Measurements from ENCODE around the gene LY6G6C.
A peak's percentile ranks its signal among the peaks of the same experiment; 100 is the strongest.

Gene LY6G6C

GRCh38 chr6:31702819-31703716 is 18.5 kb downstream of the LY6G6C start, which contains the start of gene ABHD16A:
ABHD16A (minus strand) TSS chr6:31703324; CDS start chr6:31703281, 43 bp downstream.
- DNase-seq, result peak; percentile 99

- no peak for DNase-seq
These were observed 19.1 kb downstream of the LY6G6C start for GRCh38 chr6:31702405-31702818.

DNA sequence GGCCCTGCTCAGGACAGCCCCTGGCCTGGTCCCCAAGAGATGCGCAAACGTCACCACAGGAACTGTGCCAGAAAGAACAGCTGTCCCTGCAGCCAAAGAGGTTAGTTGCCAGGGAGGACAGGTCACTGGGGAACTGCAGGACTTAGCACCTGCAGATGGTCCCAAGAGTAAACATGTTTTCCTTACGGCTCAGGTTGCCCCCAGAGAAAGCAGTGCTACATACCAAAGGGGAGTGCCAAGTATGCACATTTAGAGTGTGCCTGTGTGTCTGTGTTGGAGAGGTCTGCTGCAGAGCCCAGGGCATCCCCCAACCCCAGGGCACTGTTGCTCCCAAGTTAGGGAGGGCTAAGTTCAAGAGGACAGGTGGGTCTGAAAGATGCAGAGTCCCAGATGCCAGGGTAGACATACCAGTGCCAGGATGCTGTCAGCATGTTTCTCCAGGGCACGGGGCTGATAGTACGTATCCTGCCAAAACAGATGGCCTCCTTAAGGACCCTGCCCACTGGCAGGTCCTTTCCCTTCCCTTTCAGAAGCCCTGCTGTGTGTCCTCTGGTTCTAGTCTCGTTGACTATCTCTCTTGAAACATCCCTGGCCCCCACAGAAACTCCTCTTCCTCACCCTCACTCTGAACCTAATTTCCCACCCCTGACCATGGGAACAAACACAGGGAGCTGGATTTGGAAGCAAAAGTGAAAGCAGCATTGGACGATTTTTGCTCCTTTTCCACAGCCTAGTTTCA is 19.7 kb downstream of the LY6G6C start:
- DNase-seq, result no peak

DNA sequence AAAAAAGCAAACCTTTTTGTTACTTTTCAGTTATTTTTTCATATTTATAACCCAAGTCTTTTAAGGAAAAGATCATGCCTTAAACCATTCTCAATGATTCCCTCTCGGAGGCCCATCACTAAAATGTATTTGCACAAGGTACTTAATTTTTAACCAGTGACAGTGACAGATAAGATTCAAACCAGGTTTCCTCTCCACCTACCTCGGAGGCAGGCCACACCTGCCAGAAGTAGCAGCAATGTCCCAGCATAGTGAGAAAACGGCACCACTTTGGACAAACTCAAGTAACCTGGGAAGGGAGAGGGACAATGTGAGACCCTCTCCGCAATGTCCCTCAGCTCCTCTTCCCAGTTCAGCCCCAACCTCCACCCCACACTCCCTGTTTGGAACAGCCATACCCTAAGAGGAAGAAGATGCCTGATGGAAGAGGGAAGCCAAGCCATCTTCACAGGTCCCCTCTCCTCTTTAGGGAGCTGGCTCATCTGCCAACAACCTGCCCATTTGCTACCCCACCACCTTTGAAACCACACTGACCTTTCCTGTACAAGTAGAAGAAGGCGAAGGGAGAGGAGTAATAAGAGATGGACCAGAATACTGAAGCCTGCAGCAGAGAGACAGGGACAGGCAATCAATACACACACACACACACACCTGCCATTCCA is 20.7 kb downstream of the LY6G6C start:
- no peak for DNase-seq

- DNase-seq, result no peak
These were observed 24.0 kb downstream of the LY6G6C start for GRCh38 chr6:31697555-31697954.

DNA sequence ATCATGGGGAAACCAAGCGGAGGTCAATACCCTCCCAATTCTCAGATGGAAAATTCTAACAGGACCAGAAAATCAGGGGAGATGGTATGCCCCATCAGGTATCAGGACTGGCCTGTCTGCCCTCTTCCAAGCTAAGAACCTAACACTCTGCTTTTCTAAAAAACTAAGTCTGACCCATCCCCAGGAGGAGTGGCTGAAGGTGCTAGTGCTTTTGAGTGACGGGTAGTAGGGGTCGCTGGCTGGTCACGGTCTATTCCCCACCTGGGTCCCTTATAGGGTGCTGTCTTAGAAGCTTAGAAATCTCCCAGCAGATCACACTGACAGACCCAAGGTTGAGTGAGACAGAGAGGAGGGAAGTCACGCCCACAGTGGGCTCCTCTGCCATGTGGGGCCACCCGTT is 28.0 kb downstream of the LY6G6C start:
- no peak for DNase-seq

GRCh38 chr6:31692886-31693285 is 28.7 kb downstream of the LY6G6C start:
- DNase-seq, result no peak

GRCh38 chr6:31692353-31692752 is 29.2 kb downstream of the LY6G6C start:
- no peak for DNase-seq

DNA sequence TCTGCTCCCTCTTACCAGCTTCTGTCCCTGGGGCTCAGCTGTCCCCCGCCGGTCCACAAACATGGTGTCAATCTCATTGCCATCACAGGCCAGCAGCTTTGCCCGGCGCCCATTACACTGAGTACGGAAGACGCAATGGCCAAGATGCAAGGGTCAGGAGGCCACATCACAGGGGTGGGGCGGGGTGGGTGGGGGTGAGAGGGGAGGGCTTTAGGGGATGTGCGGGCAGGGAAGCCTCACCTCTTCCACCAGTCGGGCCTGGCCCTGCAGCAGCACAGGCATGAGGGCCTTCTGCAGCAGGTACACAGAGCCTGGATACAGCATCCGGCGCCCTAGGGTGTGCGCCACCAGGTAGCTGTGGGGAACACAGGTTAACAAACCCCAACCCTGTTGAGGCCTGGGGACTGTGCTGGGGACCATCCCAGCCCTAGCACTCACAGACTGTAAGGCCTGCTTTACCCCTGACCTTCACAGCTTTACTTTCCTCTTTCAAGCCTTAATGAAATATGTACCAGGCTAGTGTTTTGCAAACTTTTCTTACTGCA is 29.9 kb downstream of the LY6G6C start:
- no peak for DNase-seq

DNA sequence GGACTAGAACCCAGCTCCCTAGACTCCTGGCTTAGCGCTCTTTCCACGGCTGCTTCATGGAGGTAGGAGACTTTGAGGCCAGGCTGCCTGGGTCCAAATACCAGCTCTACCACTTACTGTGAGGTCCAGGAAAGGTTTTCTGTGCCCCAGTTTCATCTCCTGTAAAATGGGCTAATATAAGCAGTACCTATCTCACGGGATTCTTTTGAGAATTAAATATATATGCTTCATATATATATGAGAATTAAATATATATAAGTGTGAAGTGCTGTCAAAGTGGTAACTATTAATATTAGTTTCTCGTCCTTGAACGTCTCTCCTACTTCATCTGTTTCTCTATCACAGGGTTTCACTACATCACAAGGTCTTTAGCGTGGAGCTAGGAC is 30.5 kb downstream of the LY6G6C start:
- DNase-seq, result no peak

GRCh38 chr6:31690231-31691077 is 31.1 kb downstream of the LY6G6C start:
- no peak for DNase-seq

- no peak for DNase-seq
These were observed 32.1 kb downstream of the LY6G6C start for GRCh38 chr6:31689249-31690110.

- no peak for DNase-seq
These were observed 33.5 kb downstream of the LY6G6C start for GRCh38 chr6:31687860-31688693.

- no peak for DNase-seq
These were observed 34.2 kb downstream of the LY6G6C start for GRCh38 chr6:31687321-31687720.

GRCh38 chr6:31686483-31686882 is 35.1 kb downstream of the LY6G6C start:
- no peak for DNase-seq

DNA sequence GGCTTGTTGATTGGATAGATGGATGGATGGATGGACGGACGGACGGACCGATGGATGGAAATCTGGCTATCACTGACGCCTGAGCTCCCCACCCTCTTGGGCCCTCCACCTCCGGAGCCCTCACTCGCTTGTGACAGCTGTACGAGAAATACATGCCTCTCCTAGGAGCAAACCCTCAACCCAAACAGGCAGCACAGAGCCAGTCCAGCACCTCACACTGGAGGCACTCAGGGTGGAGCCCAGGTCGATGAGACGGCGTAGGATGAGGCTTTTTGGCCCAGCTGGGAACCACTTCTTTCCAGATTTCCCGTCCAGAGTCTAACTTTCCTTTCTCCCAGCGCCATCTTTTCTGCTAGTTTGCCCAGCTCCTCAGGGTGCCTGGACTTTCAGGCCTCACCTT is 38.0 kb downstream of the LY6G6C start:
- DNase-seq, result no peak

GRCh38 chr6:31681135-31681671 is 40.3 kb downstream of the LY6G6C start:
- DNase-seq, result no peak

GRCh38 chr6:31680226-31681134 is 41.1 kb downstream of the LY6G6C start, which contains the start of gene LY6G5C:
LY6G5C (minus strand) TSS chr6:31681067; CDS start chr6:31680373, 694 bp downstream.
- DNase-seq, result peak; percentile 91

DNA sequence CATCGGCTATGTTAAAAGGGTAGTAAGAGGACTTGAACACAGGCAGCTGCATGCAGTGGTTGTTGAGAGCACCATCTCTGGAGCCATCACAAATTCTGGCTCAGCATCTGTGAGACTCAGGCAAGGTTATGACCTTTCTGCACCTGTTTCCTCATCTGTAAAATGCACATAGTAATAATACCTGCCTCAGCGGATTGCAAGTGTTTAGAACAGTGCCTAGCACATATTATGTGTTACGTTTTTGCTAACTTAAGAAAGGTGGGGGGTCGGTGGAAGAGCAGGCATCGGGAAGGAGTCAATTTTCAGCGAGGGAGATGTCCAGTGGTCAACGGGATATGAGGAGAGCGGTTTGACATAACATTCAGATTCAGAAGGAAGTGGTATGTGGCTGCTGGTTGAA is 43.6 kb downstream of the LY6G6C start:
- no peak for DNase-seq

Data from eye (tissue), 1 donor.